ENCODE data around the gene UBA52.

The UBA52 gene

DNA sequence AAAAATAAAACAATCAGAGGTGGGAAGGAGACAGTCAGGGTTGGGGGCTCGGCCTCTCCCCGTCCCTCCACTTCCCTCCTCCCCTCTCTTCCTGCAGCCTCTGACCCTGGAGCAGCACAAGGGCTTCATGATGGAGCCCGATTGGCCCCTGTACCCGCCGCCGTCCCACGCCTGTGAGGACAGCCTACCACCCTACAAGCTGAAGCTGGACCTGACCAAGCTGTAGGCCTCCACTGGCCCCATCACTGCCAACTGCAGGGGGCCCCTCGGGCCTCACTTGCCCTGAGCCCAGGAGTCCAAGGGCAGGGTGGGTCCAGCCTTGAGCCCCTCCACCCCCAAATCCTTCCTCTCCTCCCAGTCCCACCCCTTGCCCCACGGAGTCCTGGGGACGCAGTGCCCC is 48.7 kb downstream of the UBA52 start:
- H3K4me3 ChIP-seq, result no peak overlapping the region
- no peak overlapping the region for H3K27ac ChIP-seq

DNA sequence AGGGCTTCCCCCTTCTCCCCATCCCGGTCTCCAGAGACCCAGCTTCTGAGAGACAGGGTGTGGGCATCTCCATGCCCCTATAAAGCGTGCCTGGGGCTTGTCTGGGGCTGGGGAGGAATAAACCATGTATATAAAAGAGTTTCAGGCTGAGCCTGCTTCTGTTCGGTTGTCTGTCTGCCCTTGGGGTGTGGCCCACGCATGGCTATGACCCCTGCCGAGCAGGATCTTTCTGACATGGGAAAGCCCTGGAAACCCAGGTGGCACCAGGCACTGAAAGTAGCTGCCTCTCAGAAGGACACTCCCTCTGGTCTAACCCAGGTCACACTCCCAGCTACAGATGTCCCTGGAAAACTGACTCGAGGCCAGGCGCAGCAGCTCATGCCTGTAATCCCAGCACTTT is 49.2 kb downstream of the UBA52 start:
- Histone ChIP-seq H3K4me3 (no peak overlapping the region), H3K27ac (no peak overlapping the region)

GRCh38 chr19:18626906-18627305 is 55.2 kb downstream of the UBA52 start:
- H3K27ac ChIP-seq, result no peak overlapping the region
- no peak overlapping the region for H3K4me3 ChIP-seq

Data from skin epidermis (tissue), 12 donors.